HG02943 (cell line): ENCODE results near the gene BSND.

ENCODE experiments used
- ATAC-seq: cut with Tn5 transposase; IDR thresholded peaks from one replicate; pipeline ENCODE4 v1.9.1; 2021; ENCODE audit warnings: mild to moderate bottlenecking, low read depth, moderate library complexity; ENCODE audit not compliant: unreplicated experiment

The BSND gene

DNA sequence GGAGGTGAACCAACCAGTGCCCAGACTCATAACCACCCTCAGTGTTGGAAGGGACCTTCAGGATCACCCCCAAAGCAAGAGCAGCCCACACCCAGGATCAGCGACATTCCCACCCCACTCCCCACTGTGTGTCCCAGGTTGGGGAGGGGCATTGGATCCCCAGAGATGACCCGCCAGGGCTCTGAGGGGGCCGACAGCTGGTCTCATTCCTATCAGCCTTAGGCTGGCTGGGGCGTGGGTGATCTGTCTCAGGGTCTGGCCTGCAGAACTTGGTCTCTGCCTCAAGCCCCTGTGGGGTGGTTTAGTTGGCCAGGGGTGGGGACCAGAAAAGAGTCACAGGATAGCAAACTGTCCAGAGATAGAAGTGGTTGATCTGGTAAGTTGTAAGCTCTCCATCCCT, 7.8 kb upstream of the BSND start:
- no peak for ATAC-seq

DNA sequence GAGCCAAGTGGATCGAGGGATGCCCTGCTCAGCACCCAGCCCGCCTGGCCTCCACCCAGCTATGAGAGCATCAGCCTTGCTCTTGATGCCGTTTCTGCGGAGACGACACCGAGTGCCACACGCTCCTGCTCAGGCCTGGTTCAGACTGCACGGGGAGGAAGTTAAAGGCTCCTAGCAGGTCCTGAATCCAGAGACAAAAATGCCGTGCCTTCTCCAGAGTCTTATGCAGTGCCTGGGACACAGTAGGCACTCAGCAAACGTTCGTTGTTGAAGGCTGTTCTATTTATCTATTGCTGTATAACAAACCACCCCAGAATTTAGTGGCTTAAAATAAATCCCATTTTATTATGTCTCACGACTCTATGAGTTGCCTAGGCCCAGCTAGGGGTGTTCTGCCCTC, 6.8 kb upstream of the BSND start:
- ATAC-seq, result no peak

DNA sequence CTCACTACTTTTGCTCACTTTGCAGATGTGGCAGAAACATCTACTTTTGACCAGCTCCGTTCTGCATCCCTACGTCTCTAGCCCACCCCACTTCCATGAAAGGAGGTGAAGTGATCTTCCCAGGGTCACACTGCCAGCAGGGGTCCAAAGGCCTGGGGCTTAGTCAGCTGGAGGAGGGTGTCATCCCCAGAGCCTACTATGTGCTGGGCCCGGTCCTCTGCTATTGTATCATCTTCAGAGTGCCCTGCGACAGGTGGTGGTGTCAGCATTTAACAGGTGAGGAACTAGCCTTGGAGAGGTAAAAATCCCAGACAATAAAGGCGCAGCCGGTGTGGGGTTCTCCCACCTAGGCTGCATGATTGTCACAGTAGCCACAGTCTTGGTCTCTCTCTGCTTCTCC, 5.6 kb upstream of the BSND start:
- no peak for ATAC-seq

DNA sequence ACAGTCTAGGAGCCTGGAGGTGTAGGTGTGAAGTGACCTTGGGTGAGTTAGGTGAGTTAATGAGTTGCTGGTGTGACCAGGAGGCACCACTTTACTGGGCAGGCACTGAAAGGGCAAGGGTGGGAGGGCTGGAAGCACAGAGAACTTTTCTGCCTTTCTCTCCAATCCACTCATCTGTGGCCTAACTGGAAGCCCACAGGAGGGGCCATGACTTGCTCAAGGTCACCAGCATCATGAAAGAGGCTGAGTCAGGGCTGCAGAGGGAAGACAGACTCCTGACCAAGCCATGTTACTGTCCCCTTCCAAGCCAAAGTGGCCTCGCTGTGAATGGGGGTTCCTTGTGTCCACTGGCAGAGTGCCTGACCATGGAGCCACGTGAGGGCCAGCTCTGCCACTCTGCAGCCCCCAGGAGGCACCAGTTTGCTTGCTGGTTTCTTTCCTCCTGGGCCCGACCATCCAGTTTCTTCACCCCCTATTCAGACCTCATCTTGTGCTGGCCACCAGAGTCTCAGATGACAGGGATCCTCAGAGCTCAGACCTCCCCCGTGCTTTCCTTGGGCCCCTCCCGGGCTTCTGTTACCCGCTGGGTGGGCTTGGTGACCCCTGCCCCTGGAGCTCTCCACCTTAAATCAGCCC, 4.3 kb upstream of the BSND start:
- no peak for ATAC-seq

DNA sequence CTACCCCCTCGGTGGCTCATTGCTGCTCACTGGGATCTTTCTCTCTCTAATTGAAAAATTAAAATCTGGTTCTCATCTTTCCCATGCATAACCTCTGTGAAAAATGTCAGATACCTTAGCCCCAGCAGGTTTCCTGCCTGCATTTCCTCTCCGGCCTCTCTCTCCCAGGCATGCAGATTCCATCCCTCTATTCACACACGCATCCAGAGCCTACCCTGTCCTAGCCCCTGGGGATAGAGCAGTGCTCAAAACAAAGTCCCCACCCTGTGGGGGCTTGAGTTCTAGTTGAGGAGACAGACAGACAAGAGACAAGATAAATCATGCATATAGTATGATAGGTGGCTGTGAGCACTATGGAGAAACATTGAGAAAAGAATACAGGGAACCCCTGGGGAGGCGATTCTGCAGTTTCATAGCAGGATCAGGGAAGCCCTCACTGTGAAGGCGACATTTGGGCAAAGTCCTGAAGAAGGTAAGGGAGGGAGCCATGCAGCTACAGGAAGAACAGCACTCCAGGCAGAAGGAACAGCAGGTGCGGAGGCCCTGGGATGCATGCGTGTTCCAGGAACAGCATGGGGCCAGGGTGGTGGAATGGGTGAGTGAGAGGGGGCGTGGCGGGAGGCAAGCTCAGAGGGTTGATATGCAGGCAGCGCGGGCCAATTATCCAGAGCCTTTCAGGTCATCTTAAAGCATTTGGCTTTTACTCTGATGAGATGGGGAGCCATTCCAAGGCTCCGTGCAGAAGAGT, 3.5 kb upstream of the BSND start:
- ATAC-seq, result no peak

DNA sequence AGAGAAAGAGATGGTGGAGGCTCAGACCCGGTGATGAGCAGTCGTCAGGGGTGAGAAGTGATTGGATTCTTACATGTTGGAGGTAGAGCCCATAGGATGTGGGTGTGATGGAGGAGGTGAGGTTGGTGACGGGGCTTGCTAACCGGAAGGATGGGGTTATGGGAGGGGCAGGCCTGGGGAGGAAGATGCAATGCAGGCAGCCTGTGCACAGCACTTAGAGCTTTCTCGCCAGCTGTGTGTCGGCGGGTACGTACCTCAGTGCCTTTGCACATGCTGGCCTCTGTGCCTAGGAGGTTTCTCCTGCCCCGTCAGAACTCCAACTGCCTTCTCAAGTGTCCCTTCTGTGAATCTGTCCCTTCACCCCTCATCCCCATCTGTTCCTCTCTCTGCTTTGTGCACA, 2.9 kb upstream of the BSND start:
- ATAC-seq, result no peak

DNA sequence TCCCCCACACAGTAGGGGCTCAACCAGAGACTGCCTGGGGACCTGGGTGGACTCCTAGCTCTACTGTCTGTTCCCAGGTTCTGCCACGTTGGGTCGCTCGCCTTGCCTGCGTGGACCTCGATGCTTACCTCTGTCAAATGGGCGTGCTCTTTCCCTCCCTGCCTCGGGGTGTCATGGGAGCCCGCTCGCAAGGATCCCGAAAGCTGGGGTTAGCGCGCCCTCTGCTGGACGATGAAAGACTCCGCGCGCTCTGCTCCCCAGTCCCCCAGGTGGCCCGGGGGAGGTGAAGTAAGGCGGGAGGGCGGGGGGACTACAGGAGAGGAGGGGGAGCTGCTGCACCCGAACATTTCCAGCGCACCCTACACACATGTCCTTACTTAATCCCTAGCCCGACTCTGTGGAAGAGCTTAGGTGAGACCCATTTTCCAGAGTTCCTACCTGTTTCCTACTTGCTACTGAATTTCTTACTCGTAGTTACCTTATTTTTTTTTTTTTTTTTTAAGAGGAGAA, 2.3 kb upstream of the BSND start:
- ATAC-seq, result no peak

DNA sequence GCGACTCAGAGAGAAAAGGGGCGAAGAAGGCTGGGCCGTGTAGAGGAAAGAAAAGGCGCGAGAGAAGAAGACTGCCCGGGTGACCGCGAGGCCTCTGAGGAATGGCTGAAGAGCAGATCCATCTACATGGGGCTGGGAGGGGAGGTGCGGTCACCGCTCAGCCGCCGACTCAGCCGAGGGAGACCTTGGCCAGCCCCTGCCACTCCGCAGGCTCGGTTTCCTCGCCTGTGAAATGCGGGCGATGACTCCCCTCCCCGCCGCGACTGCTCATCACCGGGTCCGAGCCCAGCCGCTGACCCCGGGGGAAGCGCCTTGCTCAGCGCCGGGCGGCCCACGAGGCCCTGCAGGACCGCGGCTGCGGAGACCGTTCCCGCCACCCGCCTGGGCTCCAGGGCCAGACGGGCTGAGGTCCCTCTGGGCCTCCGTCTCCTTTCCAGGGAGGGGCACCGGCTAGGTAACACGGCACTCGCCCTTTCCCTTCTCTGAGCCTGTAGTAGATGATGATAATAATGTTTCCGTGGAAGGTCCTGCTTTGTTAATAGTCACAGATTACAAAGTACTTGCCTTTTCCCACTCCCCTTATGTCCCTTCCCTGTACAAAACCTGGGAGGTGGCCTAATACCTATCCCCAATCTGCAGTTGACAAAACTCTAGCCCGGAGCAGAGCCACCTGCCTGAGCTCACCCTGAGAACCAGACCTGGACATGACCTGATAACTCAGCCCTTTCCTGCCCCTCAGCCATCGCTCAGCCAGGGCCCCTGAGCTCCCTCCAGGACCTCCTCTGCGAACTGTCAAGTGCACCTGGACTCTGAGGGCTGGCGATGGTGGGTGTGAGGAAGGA, 1.6 kb upstream of the BSND start:
- ATAC-seq, result no peak

DNA sequence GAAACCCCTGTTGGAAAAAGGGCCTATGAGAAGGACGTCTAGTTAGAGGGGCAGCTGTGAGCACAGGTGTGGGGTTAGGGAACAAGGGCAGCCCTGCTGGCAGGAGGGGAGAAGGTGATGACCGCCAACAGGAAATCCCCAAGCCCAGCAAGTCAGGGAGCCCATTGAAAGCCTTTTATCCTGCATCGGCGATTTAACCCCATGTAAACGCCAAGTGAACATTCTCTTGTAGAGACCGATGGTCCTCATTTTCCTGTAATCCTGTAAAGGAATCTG, 1.1 kb upstream of the BSND start:
- no peak for ATAC-seq

DNA sequence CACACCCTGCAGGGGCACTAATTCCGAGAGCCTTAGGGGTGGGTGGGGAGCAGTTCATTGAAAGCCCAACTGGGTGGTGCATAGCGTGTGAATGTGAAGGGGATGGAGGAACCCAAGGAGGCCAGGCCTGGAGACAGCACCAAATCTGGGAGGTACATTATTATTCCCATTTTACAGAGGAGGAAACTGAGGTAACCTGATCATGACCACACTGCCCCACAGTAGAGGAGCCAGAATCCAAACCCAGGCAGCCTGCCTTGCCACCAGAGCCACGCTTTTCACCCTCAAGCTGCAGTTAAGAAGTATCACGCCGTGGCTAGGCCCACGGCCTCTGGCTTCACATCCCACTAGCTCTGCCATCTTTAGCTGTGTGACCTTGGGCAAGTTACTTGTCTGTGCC, 633 bp upstream of the BSND start:
- ATAC-seq, result no peak

DNA sequence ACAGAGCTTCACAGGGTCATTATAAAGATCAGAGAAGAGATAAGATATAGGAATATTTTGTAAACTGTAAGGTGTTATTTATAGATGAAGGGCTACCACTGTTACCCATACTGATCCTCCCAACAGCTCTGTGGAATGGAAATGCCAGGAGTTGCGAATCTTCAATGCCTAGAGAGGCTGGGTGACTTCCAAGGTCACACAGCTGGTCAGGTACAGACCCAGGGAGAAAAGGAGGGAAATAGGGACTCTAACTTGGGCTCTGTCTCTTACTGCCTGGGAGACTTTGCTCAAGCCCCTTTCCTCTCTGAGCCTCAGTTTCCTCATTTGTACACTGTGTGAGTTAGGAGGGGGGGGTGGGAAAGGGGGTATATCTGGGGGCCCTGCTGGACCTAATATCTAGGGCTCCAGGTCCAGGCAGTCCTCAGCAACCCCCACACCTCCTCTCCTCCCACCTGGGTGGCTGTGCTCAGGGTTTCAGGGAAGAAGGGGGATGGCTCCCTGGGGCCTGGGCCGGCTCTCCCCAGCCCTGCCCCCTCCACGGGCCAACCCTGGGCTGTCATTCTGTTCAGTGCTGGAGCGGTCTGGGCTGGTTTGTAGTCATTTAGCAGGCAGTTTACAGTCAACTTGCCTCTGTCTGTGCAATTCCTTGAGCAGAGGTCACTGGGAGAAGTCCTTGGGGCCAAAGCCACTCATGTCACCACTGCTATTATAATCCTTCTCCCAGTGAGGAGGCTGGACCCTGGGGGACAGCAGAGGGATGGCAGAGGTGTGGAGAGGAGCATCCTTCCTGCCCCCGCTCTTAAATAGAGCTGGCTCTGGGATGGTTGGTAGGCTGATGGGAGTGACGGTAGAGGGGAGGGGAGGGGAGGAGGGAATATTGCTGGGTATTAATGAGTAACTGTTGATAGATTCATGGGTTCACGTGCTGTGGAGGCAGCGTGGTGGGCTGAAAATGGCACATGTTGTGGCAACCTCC, 1.7 kb downstream of the BSND start:
- no peak for ATAC-seq

DNA sequence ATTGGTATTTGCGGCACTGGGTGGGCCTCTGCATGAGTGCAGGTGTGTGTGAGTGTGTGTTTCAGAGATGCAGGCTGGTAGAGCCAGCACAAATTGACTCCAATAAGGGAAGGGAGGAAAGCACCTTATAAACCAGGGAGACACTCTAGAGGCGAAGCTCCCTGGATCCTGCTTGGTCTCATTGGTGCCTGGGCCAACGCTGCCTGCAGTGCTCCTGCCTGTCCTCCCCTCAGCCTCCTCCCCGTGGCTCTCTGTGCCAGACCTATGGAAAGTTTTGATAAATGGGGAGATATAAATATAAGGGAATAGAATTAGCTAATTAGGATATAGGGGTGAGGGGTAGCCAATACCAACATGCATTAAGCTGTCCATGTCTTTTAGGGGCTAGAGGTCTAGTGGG, 2.6 kb downstream of the BSND start:
- ATAC-seq, result no peak

DNA sequence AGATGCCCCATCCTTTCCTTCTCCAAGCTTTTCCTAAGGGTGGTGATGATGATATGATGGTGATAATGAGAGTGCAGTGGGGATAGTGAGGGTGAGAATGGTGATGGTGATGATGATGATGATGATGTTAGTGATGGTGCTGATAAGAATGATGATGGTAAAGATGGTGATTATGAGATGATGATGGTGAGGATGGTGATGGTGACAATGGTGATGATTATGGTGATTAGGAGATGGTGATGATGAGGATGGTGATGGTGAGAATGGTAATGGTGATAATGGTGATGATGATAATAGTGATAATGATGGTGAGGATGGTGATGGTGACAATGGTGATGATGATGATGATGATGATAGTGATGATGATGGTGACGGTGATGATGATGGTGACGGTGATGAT, 4.0 kb downstream of the BSND start:
- ATAC-seq, result no peak

DNA sequence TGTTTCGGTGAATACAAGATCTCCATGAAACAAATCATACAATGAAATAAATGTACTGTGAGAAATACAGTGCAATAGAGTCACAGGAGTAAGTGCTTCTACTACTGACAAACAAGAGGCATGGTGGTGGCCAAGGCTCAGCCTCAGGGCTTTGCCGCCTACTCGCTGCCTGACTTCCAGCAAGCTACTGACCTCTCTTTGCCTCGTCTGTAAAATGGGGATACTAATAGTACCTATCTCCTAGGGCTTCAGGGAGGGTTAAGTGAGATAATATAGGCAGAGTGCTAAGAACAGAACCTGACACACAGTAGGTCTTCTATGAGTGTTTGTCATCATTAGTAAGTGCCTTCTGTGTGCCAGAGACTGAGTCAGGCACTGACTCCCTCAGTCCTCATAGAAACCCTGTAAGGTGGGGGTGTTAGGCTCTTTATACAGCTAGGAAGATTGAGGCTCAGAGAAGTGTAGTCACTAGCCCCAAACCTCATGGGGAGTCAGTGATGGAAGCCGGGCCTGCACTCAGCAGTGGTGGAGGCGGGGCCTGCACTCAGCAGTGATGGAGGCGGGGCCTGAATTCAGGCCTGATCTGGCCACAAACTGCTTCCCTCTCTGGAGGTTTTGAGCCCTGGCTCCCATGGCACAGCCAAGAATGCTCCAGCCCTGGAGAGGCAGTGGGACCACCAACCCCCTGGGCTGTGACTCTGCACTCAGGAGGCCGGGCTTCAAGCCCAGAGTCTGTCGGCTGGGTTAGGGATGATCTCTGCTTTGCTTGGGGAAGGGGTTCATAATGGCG, 6.8 kb downstream of the BSND start:
- no peak for ATAC-seq

DNA sequence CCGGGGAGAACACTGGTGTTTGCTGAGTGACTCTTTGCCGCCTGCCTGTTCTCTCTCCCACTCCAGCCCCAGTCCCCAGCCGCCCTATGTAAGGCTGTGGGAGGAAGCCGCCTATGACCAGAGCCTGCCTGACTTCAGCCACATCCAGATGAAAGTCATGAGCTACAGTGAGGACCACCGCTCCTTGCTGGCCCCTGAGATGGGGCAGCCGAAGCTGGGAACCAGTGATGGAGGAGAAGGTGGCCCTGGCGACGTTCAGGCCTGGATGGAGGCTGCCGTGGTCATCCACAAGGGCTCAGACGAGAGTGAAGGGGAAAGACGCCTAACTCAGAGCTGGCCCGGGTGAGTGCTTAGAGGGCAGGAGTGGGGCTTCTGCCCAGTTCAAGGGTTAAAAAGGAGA, 8.2 kb downstream of the BSND start:
- ATAC-seq, result no peak

DNA sequence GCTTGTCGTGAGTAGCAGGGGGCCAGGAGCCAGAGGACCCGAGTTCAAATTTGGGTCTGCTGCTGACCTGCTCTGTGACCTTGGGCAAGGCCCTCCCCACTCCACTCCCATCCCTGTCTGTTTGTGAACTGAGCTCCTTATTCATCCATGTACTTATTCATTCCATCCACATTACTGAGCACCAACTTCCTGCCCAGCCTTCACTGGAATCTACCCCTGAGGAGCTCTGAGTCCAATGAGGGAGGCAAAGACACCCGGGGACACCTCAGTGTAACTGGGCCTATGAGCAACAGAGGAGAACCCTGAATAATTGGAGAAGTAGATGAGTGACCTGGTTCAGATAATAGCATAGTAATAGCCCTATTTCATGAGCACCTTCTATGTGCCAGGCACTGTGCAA, 8.9 kb downstream of the BSND start:
- no peak for ATAC-seq

DNA sequence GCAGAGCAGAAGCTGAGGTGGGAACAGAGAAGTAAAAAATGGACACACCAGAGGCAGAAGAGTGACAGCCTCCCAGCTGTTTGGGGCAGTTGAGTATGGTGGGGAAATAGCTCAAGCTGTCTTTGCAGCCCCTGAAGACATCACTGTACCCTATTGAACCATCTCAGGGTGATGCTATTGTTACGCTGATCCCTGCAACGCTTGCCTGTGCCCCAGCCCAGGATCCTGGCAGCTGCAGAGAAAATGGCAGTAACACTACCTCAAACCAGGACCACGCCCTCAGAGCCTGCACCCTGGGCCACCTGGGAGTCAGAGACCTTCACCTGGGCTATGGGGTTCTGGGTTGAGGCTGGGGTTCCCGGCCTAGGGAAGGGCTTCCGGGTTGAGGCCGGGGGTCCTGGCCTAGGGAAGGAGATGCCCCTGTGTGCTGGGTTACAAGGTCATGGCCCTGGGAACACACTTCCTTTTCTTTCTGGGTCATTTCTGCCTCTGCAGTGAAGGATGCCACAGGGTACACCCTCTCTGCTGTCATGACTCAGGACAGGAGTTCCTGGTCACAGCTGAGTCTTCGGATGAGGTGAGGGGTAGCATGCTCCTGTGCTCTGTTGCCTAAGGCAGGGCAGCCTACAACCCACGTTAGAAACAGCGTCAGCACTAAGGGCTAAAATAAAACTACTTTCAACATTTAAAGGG, 11.6 kb downstream of the BSND start:
- ATAC-seq, result no peak

DNA sequence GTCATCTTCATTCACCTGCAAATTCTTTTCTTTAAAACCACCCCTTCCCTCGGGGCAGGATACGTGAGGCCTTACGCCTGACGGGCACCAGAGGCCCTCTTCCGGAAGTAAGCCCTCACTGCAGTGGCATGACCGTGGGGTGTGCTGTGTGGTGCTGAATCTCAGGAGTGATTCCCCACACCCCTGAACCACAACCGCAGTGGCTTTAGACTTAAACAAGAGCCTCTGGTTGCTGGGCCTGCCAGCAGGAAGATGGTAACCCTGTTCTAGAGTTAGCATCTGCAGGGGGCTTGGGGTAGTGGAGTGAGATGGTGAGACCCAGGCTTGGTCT, 12.1 kb downstream of the BSND start:
- ATAC-seq, result no peak

DNA sequence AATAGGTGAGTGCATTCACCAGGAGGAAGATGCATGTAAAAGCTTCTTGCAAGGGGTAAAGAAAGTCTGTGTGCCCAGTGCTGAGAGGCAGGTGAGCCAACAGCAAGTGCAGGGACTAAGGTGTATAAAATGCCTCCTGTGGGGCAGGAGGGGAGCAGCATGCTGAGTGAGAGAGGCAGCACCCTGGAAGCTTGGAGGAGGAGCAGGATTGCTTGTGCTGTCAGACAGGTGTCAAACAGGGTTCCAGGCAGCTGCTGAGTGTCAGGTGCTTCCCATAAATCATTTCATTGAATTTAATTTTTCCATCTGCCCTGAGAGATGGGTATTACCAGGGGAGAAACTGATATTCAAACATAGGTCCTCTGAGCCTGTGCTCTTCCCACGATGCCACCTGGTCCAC, 13.9 kb downstream of the BSND start:
- ATAC-seq, result no peak
